Measurements from ENCODE around the gene TRPV5.

TRPV5 gene

GRCh38 chr7:142876236-142876960 lies 57.1 kb downstream of the TRPV5 start:
- H3K4me3 ChIP-seq (ENCODE audit: low read length), result no peak overlapping the region
- no peak for DNase-seq (ENCODE audit: low read depth, low spot score)

- no peak overlapping the region for H3K4me3 ChIP-seq (ENCODE audit: low read length)
- DNase-seq (ENCODE audit: low read depth, low spot score), result no peak
These were observed 58.1 kb downstream of the TRPV5 start for GRCh38 chr7:142875456-142875855.

- no peak overlapping the region for H3K4me3 ChIP-seq (ENCODE audit: low read length)
- DNase-seq (ENCODE audit: low read depth, low spot score), result no peak
These were observed 58.7 kb downstream of the TRPV5 start for GRCh38 chr7:142874837-142875236.

DNA sequence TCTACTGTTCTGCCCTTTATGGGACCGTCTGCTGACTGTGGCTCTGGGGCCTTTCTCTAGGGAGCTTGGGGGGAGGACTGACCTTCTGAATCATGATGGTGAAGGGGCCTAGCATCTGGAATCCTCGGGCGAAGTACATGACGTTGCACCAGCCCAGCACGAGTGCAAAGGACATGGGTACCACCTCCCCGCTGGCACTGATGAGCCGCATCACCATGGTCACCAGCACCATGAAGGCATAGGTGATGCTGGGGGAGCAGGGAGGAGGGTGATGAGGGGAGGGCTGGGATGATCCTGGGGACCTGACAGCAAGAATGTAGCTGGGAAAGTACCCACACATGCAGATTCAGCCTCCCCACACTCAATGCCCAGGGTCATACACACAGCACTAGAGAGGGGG lies 59.1 kb downstream of the TRPV5 start:
- no peak for DNase-seq (ENCODE audit: low read depth, low spot score)
- H3K4me3 ChIP-seq (ENCODE audit: low read length), result no peak overlapping the region

DNA sequence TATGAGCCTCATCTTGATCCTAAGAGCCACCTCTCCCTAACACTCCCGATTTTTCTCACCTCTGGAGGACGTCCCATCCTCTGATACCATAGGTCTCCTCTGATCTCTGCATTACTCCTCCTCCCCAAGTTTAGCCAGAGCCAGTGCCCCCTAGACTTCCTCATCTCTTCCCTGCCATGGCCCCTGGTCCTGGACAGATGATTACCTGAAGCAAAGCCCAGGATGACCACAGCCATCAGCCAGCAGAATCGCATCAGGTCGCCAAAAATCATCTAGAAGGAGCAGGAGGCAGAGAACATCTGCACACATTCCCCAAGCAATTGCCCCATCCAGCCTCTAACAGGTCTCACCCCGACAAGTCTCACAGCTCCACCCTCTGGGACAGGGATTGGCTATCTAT lies 59.7 kb downstream of the TRPV5 start:
- no peak overlapping the region for H3K4me3 ChIP-seq (ENCODE audit: low read length)
- no peak for DNase-seq (ENCODE audit: low read depth, low spot score)

- no peak overlapping the region for H3K4me3 ChIP-seq (ENCODE audit: low read length)
- DNase-seq (ENCODE audit: low read depth, low spot score), result peak; percentile 39
These were observed 60.2 kb downstream of the TRPV5 start for GRCh38 chr7:142873281-142873784.

DNA sequence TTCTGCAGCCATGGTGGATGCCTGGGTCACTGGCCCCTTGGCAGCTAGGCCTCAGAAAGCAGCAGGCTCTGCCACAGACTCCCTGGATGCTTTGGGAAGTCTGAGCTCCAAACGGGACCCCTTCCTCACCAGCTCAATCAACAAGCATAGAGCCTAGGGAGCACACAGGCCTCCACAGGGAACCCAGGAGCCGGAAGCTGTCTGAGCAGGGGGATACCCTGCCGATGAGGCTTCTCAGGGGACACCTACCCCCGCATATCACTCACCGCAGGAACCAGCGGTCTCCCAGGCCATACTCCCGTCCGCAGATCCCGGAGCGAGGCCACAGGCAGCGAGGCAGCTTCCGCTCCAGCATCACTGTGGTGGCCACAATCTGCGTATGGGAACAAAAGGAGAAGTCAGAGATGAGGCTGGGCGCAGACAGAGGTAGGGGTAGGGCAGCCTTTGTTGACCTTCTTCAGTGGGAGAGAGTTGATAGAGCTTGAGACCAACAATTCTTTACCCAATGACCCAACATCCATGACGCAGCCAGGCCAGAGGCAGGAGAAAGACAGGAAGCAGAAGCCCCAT lies 61.4 kb downstream of the TRPV5 start:
- no peak overlapping the region for H3K4me3 ChIP-seq (ENCODE audit: low read length)
- no peak for DNase-seq (ENCODE audit: low read depth, low spot score)

GRCh38 chr7:142871260-142872105 lies 62.1 kb downstream of the TRPV5 start:
- no peak for DNase-seq (ENCODE audit: low read depth, low spot score)
- no peak overlapping the region for H3K4me3 ChIP-seq (ENCODE audit: low read length)

DNA sequence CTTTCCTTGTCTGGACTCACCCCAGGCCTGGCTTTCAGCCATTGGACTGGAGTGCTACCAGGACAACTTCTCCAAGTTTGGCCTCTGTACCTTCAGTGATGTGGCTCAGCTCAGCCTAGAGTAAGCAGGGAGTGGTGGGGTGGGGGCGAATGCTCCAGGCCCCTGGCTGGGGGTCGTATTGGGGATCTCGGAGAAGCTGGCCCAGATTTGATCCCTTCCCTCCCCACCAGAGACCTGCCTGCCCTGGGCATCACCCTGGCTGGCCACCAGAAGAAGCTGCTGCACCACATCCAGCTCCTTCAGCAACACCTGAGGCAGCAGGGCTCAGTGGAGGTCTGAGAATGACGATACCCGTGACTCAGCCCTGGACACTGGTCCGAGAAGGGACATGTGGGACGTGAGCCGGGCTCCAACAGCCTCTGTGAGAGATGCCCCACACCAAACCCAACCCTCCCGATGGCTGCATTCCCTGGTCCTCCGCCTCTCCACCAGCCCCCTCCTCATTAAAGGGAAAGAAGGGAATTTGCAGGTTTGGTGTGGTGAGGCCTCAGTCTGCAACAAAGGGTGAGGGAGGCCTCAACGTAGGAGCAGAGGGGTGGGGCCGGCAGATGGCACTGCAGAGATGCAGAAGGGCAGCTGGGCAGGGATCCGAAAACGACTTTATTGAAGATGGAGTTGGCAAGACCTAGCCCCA lies 62.8 kb downstream of the TRPV5 start:
- H3K4me3 ChIP-seq (ENCODE audit: low read length), result no peak overlapping the region
- no peak for DNase-seq (ENCODE audit: low read depth, low spot score)

GRCh38 chr7:142870147-142870559 lies 63.4 kb downstream of the TRPV5 start:
- H3K4me3 ChIP-seq (ENCODE audit: low read length), result no peak overlapping the region

GRCh38 chr7:142869434-142869833 lies 64.1 kb downstream of the TRPV5 start:
- DNase-seq (ENCODE audit: low read depth, low spot score), result no peak
- no peak overlapping the region for H3K4me3 ChIP-seq (ENCODE audit: low read length)

More at GRCh38 chr7:142870147-142870559, 63.4 kb downstream of the TRPV5 start:
- no peak for DNase-seq (ENCODE audit: low read depth, low spot score)

GRCh38 chr7:142868986-142869415 lies 64.5 kb downstream of the TRPV5 start:
- DNase-seq (ENCODE audit: low read depth, low spot score), result no peak
- H3K4me3 ChIP-seq (ENCODE audit: low read length), result no peak overlapping the region

GRCh38 chr7:142868188-142868985 lies 65.2 kb downstream of the TRPV5 start:
- DNase-seq (ENCODE audit: low read depth, low spot score), result no peak
- no peak overlapping the region for H3K4me3 ChIP-seq (ENCODE audit: low read length)

DNA sequence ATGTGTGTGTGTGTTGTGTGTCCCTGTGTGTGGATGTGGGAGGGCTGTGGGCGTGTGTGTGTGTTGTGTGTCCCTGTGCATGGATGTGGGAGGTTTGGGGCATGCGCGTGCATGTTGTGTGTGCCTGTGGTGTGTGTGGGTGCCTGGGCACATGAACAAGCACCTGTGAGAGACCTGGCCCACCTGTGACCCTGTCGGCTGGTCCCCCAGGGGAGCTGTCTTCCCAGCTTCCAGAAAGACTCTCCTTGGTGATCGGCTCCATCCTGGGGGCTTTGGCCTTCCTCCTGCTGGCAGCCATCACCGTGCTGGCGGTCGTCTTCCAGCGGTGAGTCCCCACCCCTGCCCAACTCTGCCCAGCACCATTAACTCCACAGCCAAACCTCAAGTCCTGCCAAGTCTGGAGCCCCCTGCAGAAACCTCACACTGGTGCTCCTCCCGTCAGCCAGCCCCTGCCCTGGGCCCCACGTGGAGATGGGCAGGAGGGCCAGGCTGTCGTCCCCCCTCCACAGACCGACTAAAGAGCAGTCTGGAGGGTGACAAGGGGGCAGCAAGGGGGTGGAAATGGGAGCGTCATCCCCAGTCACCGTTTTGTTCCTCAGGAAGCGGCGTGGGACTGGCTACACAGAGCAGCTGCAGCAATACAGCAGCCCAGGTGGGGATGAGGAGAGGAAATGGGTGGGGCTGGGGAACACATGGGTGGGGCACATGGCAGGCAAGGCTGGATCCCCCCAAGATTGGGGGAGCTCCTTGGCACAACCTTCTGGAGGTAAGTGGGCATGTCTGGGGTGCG lies 66.0 kb downstream of the TRPV5 start:
- no peak for DNase-seq (ENCODE audit: low read depth, low spot score)
- no peak overlapping the region for H3K4me3 ChIP-seq (ENCODE audit: low read length)

DNA sequence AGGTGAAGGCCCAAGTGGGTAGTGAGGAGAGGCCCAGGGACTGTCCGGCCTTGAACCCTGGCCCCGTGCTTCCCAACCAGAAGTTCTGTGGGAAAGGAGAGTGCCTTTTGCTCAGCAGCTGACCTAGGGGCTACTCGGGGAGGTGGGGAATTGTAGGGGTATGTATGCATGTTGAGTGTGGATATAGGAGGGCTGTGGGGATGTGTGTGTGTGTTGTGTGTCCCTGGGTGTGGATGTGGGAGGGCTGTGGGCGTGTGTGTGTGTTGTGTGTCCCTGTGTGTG lies 66.5 kb downstream of the TRPV5 start:
- H3K4me3 ChIP-seq (ENCODE audit: low read length), result no peak overlapping the region
- DNase-seq (ENCODE audit: low read depth, low spot score), result no peak

GRCh38 chr7:142866361-142867096 lies 67.0 kb downstream of the TRPV5 start:
- no peak for DNase-seq (ENCODE audit: low read depth, low spot score)
- no peak overlapping the region for H3K4me3 ChIP-seq (ENCODE audit: low read length)

- no peak overlapping the region for H3K4me3 ChIP-seq (ENCODE audit: low read length)
- DNase-seq (ENCODE audit: low read depth, low spot score), result no peak
These were observed 67.8 kb downstream of the TRPV5 start for GRCh38 chr7:142865766-142866165.
